Thyroid gland (tissue), 4 donors: Measurements from ENCODE around the gene NFYC. TPM values are rescaled to one million over a fixed set of nuclear protein-coding genes. Genes with fewer than 3 reads are reported as not detected.

Source experiments
- DNase-seq, 2 donors: peaks; one replicate each; pipeline ENCODE4 v3.0.0-alpha.2; 2019
- H3K27ac ChIP-seq, 3 donors: fragments of 200-600 bp; sonication (generic); 1 replicate in 2 of 3; 2 replicates in 1 of 3; pipeline ENCODE4 v1.5.1; 2016 to 2019; ENCODE audit warnings: mild to moderate bottlenecking in 1 of 3, moderate library complexity in 1 of 3
- H3K27me3 ChIP-seq: fragments of 200-600 bp; sonication (generic); one replicate; pipeline ENCODE4 v1.5.1; 2019
- H3K36me3 ChIP-seq, 2 donors: fragments of 200-600 bp; sonication (generic); one replicate each; pipeline ENCODE4 v1.5.1; 2016 to 2019
- H3K4me1 ChIP-seq, 2 donors: fragments of 200-600 bp; sonication (generic); one replicate each; pipeline ENCODE4 v1.5.1; 2017 to 2019
- H3K4me3 ChIP-seq, 3 donors: fragments of 200-600 bp; sonication (generic); replicated peaks in 1 of 3; 1 replicate in 2 of 3; 2 replicates in 1 of 3; pipeline ENCODE4 v1.5.1; 2016; ENCODE audit warnings: mild to moderate bottlenecking in 1 of 3
- H3K9me3 ChIP-seq: fragments of 200-600 bp; sonication (generic); one replicate; pipeline ENCODE4 v1.5.1; 2017
- CTCF ChIP-seq, 6 experiments: fragments of 200-600 bp in 3 of 6; fragments of 450-650 bp in 3 of 6; sonication (generic) in 3 of 6; IDR thresholded peaks; one replicate each; pipeline ENCODE4 v1.5.1; 2016 to 2019; ENCODE audit warnings: antibody characterized with exemption in 6 of 6, mild to moderate bottlenecking in 2 of 6, inconsistent platforms in 1 of 6, moderate library complexity in 1 of 6
- POLR2A ChIP-seq, 2 donors: fragments of 450-650 bp; IDR thresholded peaks; one replicate each; pipeline ENCODE4 v1.6.1; 2017; ENCODE audit warnings: antibody characterized with exemption in 2 of 2, mild to moderate bottlenecking in 2 of 2, moderate library complexity in 1 of 2
- WGBS, 2 donors: methylation state at CpG; one replicate each; pipeline ENCODE4 v1.1.5; 2017; 5-methylcytosine and 5-hydroxymethylcytosine counted together
- intact Hi-C: fragments of 100-400 bp; cut with DNase I; formaldehyde crosslinking; loops from one replicate; pipeline ENCODE4 v1.15.1; 2023
- total RNA-seq, 4 donors: library from RNA; depleted of rRNA; stranded (reverse); fragments of >200 nt; gene quantifications; one replicate each; pipeline ENCODE4 v1.2.3, GENCODE V29; 2016

Gene NFYC
- total RNA-seq, 4 donors from 2014 or later = 70.5 to 175 (median 96.7) TPM

DNA sequence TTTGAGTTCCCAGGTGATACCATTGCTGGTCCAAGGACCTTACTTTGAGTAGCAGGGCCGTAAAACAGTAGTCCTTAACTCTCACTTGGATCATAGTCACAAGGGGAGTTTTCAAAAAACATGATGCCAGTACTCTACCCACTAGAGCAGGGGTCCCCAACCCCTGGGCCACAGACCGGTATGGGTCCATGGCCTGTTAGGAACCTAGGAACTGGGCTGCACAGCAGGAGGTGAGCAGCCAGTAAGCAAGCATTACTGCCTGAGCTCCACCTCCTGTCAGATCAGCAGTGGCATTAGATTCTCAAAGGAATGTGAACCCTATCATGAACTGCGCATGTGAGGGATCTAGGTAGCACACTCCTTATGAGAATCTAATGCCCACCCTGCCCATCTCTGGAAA, 52.4 kb downstream of the NFYC start:
- no peak for TF ChIP-seq POLR2A (IDR thresholded peaks at IDR 0.05)
- no peak for TF ChIP-seq CTCF (IDR thresholded peaks at IDR 0.05)
- no peaks in the 10 kb centered on the region for H3K27me3 ChIP-seq
- H3K4me1 ChIP-seq = peaks cover 0 to 7% of the 10 kb centered on the region in 2 donors
- 96 to 98% methylated on average over 3 of the region's 3 CpGs for WGBS, 2 donors
- no peak overlapping the region for H3K4me3 ChIP-seq
- H3K27ac ChIP-seq = no peak overlapping the region
- peaks cover 31 to 34% of the 10 kb centered on the region in 2 donors for H3K36me3 ChIP-seq
- intact Hi-C loops = no loop called here
- no peak for DNase-seq
- no peaks in the 10 kb centered on the region for H3K9me3 ChIP-seq

GRCh38 chr1:40745176-40745575, 53.7 kb downstream of the NFYC start:
- Histone ChIP-seq H3K9me3 (no peaks in the 10 kb centered on the region), H3K4me3 (no peak overlapping the region), H3K36me3 (peaks cover 32 to 35% of the 10 kb centered on the region in 2 donors), H3K27me3 (no peaks in the 10 kb centered on the region), H3K27ac (no peak overlapping the region), H3K4me1 (peaks cover 0 to 7% of the 10 kb centered on the region in 2 donors)
- WGBS, 2 donors = 33 to 46% methylated on average over 1 of the region's 1 CpG
- no peak for TF ChIP-seq CTCF (IDR thresholded peaks at IDR 0.05)
- TF ChIP-seq POLR2A (IDR thresholded peaks at IDR 0.05) = no peak
- intact Hi-C loops = no loop called here
- DNase-seq = no peak

DNA sequence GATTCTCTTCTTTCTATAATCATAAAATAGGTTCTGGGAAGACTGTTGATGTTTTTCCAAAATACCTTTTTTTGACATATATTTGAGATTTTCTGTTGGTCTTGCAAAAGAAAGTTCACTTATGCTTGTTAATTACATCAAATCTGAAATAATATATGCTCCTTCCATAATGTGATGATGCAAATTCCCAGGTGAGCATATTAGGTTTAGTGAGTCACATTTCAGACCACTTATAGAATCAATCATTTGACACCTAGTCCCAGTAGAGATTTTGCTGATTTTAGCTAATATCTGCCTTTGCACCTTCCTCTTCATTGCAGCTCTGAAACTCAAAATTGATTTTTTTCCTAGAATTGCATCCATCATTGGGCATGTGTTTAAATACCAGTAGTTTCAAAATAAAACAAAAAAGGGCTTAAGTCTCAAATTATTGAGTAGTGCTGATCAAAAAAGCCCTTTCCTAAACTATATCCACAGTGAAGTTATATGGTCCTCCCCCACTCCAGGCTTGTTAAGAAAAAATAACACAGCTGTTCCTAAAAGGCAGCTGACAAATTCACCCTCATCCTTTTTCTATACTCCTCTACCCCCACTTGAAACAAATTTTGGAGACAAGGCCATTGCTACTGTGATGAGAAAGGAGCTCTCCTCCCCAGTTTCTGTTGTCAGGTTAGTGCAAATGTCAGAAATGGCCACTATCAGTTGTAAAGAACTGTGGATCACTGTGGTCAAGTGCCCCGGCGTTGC, 55.0 kb downstream of the NFYC start:
- intact Hi-C loops = no loop called here
- Histone ChIP-seq H3K4me3 (no peak overlapping the region), H3K4me1 (no peaks in the 10 kb centered on the region)

DNA sequence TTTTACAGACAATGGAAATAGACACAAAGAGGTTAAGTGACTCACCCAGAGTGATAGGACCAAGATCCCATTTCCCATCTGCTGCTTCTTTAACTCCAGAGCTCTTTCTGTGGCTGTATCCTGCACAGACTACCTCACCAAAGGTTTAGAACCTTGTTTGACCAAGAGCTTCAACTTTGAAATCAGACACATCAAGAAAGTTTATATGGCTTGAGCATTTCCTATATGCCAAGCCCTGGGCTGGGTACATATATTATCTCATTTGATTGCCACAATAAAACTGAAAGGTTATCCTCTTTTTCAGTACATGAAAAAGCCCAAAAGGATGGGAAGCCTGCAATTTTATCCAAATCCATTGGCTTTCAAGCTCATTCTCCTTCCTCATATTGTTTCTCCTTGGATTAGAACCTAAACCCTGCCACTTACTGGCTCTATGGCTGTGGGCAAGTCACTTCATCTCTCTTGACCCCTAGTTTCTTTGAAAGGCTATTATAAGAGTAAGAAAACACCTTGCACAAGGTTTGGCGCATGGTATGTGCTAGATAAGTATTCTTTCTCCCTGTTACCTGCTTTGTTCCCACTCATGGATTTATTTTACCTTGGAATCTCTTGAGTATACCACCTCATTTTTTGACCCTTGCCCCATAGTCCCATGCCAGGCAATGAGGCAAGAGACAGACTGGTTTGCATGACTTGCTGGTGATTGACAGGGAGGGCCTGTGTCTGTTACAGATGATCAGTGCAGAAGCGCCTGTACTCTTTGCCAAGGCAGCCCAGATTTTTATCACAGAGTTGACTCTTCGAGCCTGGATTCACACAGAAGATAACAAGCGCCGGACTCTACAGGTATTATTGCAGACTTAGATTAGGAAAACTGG, 57.6 kb downstream of the NFYC start:
- no peak for DNase-seq
- Histone ChIP-seq H3K27ac (no peak overlapping the region), H3K9me3 (no peaks in the 10 kb centered on the region), H3K36me3 (peaks cover 40 to 49% of the 10 kb centered on the region in 2 donors), H3K4me3 (no peak overlapping the region), H3K27me3 (no peaks in the 10 kb centered on the region), H3K4me1 (no peaks in the 10 kb centered on the region)
- TF ChIP-seq CTCF (IDR thresholded peaks at IDR 0.05) = no peak
- no peak for TF ChIP-seq POLR2A (IDR thresholded peaks at IDR 0.05)
- intact Hi-C loops = no loop called here
- WGBS, 2 donors = 86 to 93% methylated on average over 5 of the region's 5 CpGs

More for the DNA sequence above, 55.0 kb downstream of the NFYC start:
- peaks cover 32 to 43% of the 10 kb centered on the region in 2 donors for H3K36me3 ChIP-seq
- 86 to 87% methylated on average over 2 of the region's 2 CpGs for WGBS, 2 donors
- H3K9me3 ChIP-seq = no peaks in the 10 kb centered on the region
- DNase-seq = no peak
- no peaks in the 10 kb centered on the region for H3K27me3 ChIP-seq
- H3K27ac ChIP-seq = no peak overlapping the region
- TF ChIP-seq POLR2A (IDR thresholded peaks at IDR 0.05) (no peak), CTCF (IDR thresholded peaks at IDR 0.05) (no peak)

DNA sequence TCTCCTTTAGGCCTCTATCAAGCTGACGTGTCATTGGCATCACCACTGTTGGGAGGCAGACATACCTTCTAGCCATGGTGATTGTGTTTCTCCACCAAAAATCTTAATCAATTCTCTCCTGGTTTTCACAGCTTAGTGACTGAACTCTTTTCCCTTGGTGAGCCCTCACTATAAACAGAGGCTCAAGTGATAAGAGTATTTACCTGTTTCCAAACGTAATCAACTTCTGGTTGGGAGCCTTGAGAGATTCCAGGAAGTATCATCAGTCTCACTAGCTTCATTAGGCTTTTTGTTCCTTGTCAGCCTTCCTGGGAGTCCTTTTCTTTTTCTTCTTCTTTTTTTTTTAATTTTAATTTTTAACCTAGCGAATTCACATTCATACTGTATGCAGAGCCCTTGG, 58.3 kb downstream of the NFYC start:
- DNase-seq = no peak
- peaks cover 46 to 48% of the 10 kb centered on the region in 2 donors for H3K36me3 ChIP-seq
- H3K9me3 ChIP-seq = no peaks in the 10 kb centered on the region
- H3K4me3 ChIP-seq = no peak overlapping the region
- no peaks in the 10 kb centered on the region for H3K27me3 ChIP-seq
- TF ChIP-seq POLR2A (IDR thresholded peaks at IDR 0.05) (no peak), CTCF (IDR thresholded peaks at IDR 0.05) (no peak)
- intact Hi-C loops = no loop called here
- peaks cover 3 to 5% of the 10 kb centered on the region in 2 donors for H3K4me1 ChIP-seq
- H3K27ac ChIP-seq = no peak overlapping the region
- 65 to 97% methylated on average over 3 of the region's 3 CpGs for WGBS, 2 donors
